GM18505 (cell line): ENCODE data around the gene TDRD12.
"Not testable (repeated sequence)": the region's sequence is repeated elsewhere in the genome, so short reads cannot be mapped to it uniquely, and the experiment has no call there.

Experiments used
- ATAC-seq: cut with Tn5 transposase; IDR thresholded peaks from one replicate; pipeline ENCODE4 v1.9.1; 2021; ENCODE audit not compliant: unreplicated experiment
- POLR2A ChIP-seq: IDR thresholded peaks from 4 replicates; pipeline ENCODE4 v1.6.1; 2011; ENCODE audit warnings: borderline replicate concordance; ENCODE audit not compliant: insufficient read depth, insufficient read length; ENCODE audit errors: extremely low read depth

TDRD12 gene

DNA sequence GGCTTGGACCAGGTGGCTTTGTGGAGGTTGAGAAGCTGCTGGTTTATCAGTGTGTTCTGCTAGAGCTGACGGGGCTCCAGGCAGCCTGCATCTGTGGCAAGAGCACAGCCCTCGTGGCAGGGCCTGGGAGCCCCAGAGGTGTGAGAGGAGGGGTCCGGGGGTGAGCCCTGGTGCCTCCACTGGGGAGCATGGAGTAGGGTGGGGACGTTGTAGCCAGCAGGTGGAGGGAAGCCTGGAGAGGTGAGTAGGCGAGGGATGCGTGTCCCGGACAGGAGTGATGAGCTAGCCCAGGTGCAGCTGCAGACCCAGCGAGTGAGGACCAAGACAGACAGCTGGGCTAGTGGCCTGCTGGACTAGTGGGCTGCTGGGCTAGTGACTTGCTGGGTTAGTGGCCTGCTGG, 99.0 kb downstream of the TDRD12 start:
- ATAC-seq, result no peak

GRCh38 chr19:32819419-32820400, 100.1 kb downstream of the TDRD12 start:
- TF ChIP-seq POLR2A, result no peak
- ATAC-seq, result no peak

More for the DNA sequence above, 99.0 kb downstream of the TDRD12 start:
- no peak for TF ChIP-seq POLR2A

DNA sequence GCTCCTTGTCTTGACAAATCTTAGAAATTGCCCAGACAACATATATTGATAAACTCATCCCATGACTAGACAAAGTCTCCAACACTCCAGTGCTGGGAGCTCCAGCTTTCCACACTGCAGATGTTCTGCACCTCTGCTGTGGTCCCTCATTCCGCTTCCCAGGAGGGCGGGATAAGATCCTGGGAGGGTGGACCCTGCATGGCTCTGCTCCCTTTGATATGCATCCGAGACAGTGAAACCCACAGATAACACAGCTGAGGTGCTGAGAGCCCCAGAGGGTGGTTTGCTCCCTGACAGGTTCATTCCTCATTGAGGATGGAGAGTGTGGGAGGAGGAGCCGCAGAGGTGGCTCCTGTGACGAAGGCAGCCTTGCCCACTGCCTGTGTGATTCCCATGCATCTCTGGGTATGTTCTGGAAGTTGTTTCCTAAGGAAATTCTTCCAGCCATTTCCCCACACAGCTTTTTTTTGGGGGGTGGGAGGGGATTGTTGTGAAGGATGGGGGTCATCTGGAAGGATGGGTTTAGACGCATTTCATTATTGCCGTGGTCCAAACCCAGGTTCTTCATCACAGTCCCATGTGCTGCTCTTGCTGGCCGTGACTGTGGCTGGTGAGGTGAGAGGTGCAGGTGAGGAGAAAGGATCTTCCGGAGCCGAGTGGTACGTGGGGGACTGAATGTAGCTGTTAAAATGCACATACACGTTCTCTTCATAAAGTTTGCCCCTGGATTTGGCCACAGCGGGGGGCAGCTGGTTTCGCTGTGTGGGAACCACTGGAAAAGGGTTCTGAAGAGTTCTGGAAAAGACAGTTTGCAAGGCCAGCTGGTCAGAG, 103.6 kb downstream of the TDRD12 start:
- TF ChIP-seq POLR2A, result no peak
- no peak for ATAC-seq

- no peak for ATAC-seq
- TF ChIP-seq POLR2A, result no peak
These were observed 104.2 kb downstream of the TDRD12 start for GRCh38 chr19:32823747-32824102.

DNA sequence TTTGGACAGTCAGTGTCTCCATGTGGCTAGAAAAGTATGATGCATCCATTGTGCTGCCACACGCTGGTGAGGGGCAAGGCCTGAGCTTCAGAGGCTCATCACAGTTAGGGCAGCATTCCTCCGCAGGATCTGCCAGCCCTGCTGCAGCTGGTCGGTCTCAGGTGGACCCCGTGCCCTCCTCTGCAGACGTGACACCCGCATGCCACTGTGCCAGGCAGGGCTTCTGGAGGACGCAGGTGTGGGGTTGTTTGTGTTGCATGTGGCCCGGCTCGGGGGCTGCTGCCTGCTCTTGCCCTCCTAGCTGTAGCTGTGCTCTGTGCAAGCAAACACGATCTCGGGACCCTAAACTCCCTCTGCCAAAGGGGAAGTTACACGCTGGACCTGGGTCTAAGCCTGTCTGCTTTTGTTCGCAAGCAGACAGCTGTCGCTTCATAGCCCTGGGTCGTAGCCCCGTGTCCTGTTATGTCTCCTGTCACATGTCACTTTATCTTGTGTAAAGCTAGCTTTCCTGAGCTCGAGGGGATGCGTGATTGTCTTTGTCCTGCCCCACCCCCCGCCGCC, 104.7 kb downstream of the TDRD12 start:
- no peak for TF ChIP-seq POLR2A
- ATAC-seq, result no peak

- no peak for TF ChIP-seq POLR2A
- no peak for ATAC-seq
These were observed 105.5 kb downstream of the TDRD12 start for GRCh38 chr19:32824916-32825608.

DNA sequence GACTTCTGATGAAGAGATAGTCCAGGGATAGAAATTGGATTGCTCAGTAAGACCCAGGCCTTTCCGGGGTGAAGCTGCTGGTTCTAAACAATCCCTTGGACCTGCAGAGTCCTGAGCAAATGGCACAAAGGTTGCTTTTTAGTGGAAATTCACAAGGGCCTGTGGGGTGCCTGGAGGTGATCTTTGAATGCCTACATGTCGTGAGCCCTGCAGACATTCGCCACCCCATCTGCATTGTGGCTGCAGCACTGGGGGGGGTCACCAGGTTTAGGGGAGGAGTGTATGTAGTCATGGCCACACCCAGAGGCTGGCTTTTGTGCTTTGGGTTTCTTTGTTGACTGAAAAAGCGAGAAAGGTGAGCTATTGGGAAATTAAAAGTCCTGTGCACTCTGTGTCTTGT, 108.6 kb downstream of the TDRD12 start:
- no peak for ATAC-seq
- TF ChIP-seq POLR2A, result no peak

GRCh38 chr19:32828643-32829344, 109.2 kb downstream of the TDRD12 start:
- ATAC-seq, result no peak
- no peak for TF ChIP-seq POLR2A

DNA sequence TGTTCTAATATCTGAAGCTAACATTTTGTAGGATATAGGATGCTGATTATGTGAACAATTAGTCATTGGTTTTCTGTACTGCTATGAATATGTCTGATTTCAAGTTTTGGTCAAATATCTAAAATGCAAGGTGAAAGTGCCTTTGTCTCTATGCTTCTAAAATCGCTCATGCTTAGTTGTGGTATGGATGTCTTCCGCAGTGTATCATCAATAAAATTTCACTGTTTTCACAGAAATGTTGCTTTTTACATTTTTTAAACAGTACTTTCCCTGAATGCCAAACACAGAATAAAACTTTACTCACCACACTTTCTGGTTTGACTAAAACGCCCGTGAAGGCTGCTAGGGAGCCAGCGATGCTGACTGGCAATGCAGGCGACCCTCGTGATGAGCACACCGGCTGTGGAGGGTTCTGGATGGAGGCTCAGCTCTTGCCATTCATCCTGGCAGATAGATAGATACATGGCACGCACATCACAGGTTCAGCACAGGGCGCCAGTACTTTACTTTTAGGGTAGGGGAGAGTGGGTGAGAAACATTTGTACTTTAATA, 109.9 kb downstream of the TDRD12 start:
- TF ChIP-seq POLR2A, result no peak
- ATAC-seq, result no peak

GRCh38 chr19:32830231-32831014, 110.9 kb downstream of the TDRD12 start:
- no peak for ATAC-seq
- TF ChIP-seq POLR2A, result no peak

DNA sequence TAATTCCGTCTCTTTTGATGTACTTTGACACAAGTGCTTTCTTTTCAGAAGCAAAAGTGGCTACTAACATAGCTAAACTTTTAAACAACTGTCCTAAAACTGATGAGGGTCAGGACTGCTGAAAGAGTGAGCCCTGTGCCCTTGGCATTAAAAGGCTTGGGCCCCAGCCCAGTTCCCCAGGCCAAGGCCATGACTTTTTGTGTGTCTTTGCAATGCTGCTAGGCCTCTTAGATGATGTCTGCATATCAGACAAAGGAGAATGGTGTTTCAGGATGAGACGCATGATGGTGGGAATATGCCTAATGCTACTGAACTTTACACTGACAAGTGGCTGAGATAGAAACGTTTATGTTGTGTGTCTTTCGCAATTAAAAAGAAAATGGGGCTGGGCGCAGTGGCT, 112.0 kb downstream of the TDRD12 start:
- no peak for ATAC-seq
- no peak for TF ChIP-seq POLR2A

DNA sequence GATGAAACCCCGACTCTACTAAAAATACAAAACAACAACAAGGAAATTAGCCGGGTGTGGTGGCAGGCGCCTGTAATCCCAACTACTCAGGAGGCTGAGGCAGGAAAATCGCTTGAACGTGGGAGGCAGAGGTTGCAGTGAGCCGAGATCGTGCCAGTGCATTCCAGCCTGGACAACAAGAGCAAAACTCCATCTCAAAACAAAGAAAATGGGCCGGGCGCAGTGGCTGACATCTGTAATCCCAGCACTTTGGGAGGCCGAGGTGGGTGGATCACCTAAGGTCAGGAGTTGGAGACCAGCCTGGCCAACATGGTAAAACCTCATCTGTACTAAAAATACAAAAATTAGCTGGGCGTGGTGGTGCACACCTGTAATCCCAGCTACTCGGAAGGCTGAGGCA, 112.5 kb downstream of the TDRD12 start:
- ATAC-seq, result not testable (repeated sequence)

DNA sequence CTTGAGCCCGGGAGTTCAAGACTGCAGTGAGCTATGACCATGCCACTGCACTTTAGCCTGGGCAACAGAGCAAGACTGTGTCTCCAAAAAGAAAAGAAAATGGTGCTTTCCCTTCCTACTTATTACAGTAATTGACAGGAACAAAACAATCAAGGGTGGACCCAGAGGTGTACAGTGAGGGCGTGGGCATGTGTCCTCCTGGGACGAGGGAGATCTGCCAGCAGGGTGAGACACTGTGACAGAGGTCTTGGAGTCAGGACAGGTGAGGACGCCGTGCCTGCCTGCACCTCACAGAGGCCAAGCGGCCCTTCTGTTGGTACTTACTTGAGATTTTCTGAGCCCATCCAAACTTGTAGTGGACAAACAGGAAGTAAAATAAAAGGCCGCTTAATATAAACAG, 113.3 kb downstream of the TDRD12 start:
- ATAC-seq, result not testable (repeated sequence)

DNA sequence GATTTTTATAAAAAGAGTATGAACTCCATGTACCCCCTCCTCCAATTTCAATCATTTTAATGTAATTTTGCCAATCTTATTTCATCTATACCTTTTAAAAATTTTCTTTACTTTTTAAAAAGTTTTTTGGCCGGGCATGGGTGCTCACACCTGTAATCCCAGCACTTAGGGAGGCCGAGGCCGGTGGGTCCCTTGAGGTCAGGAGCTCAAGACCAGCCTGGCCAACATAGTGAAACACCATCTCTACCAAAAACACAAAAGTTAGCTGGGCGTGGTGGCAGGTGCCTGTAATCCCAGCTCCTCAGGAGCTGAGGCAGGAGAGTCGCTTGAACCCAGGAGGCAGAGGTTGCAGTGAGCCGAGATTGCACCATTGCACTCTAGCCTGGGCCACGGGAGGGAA, 113.8 kb downstream of the TDRD12 start:
- not testable (repeated sequence) for ATAC-seq
